ENCODE measurements around the gene IL25. TPM values are rescaled to one million over a fixed set of nuclear protein-coding genes. Genes with fewer than 3 reads are reported as not detected.

Gene IL25
- total and polyA plus RNA-seq, 2 of the 8 experiments (the other 6 are each of a cell fraction or from before 2014, with no cell fraction given), result not detected

GRCh38 chr14:23414254-23414653 is 41.6 kb downstream of the IL25 start:
- no peaks in the 10 kb centered on the region for H3K36me3 ChIP-seq (ENCODE audit: control insufficient read depth in 2 of 4, insufficient read depth in 4 of 4, low read length in 3 of 4)
- no peaks in the 10 kb centered on the region; a peak in 1 of 7 replicates for H3K4me1 ChIP-seq (replicated peaks in 1 of 4; ENCODE audit: control insufficient read depth in 3 of 4, insufficient read depth in 4 of 4, low read length in 3 of 4)
- TF ChIP-seq FOSL1 (IDR thresholded peaks at IDR 0.05; ENCODE audit: insufficient read depth, low read depth, low read length) (no peak), GTF2F1 (IDR thresholded peaks at IDR 0.05; ENCODE audit: borderline replicate concordance, low read depth, low read length) (no peak), GABPA (IDR thresholded peaks at IDR 0.05; ENCODE audit: borderline replicate concordance, insufficient read depth, low read length) (no peak), SIRT6 (IDR thresholded peaks at IDR 0.05; ENCODE audit: low read length) (no peak), TCF12 (IDR thresholded peaks at IDR 0.05; ENCODE audit: low read depth, low read length) (no peak), PHF8 (conservative IDR thresholded peaks at IDR 0.05; ENCODE audit: low read depth, low read length) (no peak), CEBPB (IDR thresholded peaks at IDR 0.05; ENCODE audit: low read depth, low read length) (no peak), TAF7 (optimal IDR thresholded peaks at IDR 0.05; ENCODE audit: borderline replicate concordance, low read depth, low read length) (no peak), KDM1A (IDR thresholded peaks at IDR 0.05; ENCODE audit: borderline replicate concordance, low read length) (no peak), TBP (IDR thresholded peaks at IDR 0.05; ENCODE audit: low read depth, low read length) (no peak), EZH2 (IDR thresholded peaks at IDR 0.05; ENCODE audit: low read depth, low read length, severe bottlenecking) (no peak), MAFK (IDR thresholded peaks at IDR 0.05; ENCODE audit: low read depth, low read length) (no peak)
- no peak overlapping the region for H3K14ac ChIP-seq (ENCODE audit: insufficient read length)
- H4K5ac ChIP-seq (ENCODE audit: insufficient read length, low read depth, low read length), result no peak overlapping the region
- no peak overlapping the region for H2BK15ac ChIP-seq (ENCODE audit: low read length)
- no peak overlapping the region for H4K91ac ChIP-seq (replicated peaks; ENCODE audit: insufficient read length, low read length)
- no peak overlapping the region for H2BK12ac ChIP-seq (ENCODE audit: low read depth, low read length)
- DNase-seq (ENCODE audit: low read depth in 1 of 2, low spot score in 2 of 2) (no peak), FAIRE-seq (no peak)
- no peak overlapping the region for H2BK20ac ChIP-seq (ENCODE audit: low read length)
- no peak overlapping the region for H3K18ac ChIP-seq (ENCODE audit: extremely low read depth, low read length)
- H3K79me1 ChIP-seq (ENCODE audit: low read depth, low read length), result no peaks in the 10 kb centered on the region
- H3K4me3 ChIP-seq (ENCODE audit: extremely low read depth in 1 of 4, insufficient read depth in 2 of 4, low read depth in 3 of 4, low read length in 4 of 4), result no peak overlapping the region
- H3K23ac ChIP-seq (ENCODE audit: insufficient read length), result no peak overlapping the region
- peak overlapping the region; percentile 57; the same call in 1 of the 2 replicates for H4K8ac ChIP-seq (ENCODE audit: extremely low read depth, insufficient read depth, low read length)
- no peaks in the 10 kb centered on the region for H4K20me1 ChIP-seq (replicated peaks in 1 of 2; ENCODE audit: control insufficient read depth in 1 of 2, insufficient read depth in 2 of 2, low read length in 2 of 2)
- H3K27me3 ChIP-seq (replicated peaks in 1 of 4; ENCODE audit: control insufficient read depth in 3 of 4, extremely low read depth in 1 of 4, insufficient read depth in 3 of 4, low read length in 3 of 4), result no peaks in the 10 kb centered on the region
- no peaks in the 10 kb centered on the region for H3K9me3 ChIP-seq (ENCODE audit: insufficient read depth in 2 of 2, low read depth in 1 of 2, low read length in 1 of 2)
- no peak overlapping the region for H3K27ac ChIP-seq (ENCODE audit: low read depth, low read length)
- H3K4me2 ChIP-seq (ENCODE audit: insufficient read depth in 1 of 2, low read depth in 2 of 2, low read length in 2 of 2), result no peak overlapping the region
- POLR2A ChIA-PET (ENCODE audit: partially characterized antibody), result interaction anchor here (1.3 kb wide), 1 partner anchor 11 kb away, joined by 3 read pairs; no protein-coding TSS in a partner anchor
- H3K9ac ChIP-seq (replicated peaks in 1 of 4; ENCODE audit: extremely low read depth in 1 of 4, low read depth in 3 of 4, low read length in 3 of 4), result no peak overlapping the region
- WGBS, 2 experiments (ENCODE audit: extremely low coverage in 1 of 2, insufficient coverage in 1 of 2, insufficient read length in 1 of 2, insufficient replicate concordance in 2 of 2, low coverage in 1 of 2, low lambda C conversion rate in 2 of 2, missing lambda C conversion rate in 1 of 2), result 93% methylated on average over 3 of the region's 3 CpGs; no CpG with 5 or more reads in 1 of the 2 experiments
- H2AK5ac ChIP-seq (ENCODE audit: low read depth, low read length), result no peak overlapping the region
- H3K23me2 ChIP-seq (ENCODE audit: low read depth, low read length), result no peaks in the 10 kb centered on the region
- no peak overlapping the region for H2BK120ac ChIP-seq (replicated peaks; ENCODE audit: low read depth, low read length)
- H2BK5ac ChIP-seq (ENCODE audit: low read depth, low read length), result no peak overlapping the region
- H3K56ac ChIP-seq (replicated peaks; ENCODE audit: insufficient read length, low read depth, low read length), result no peak overlapping the region
- CTCF ChIA-PET (ENCODE audit: partially characterized antibody), result interaction anchor here (0.9 to 2.5 kb wide), 8 partner anchors 22 to 69 kb away, joined by 3 to 8 read pairs (median 4); no protein-coding TSS in a partner anchor
- H3K79me2 ChIP-seq (ENCODE audit: control insufficient read depth in 1 of 2, insufficient read depth in 2 of 2, low read length in 2 of 2), result no peaks in the 10 kb centered on the region
- H2AFZ ChIP-seq (ENCODE audit: low read length), result no peak overlapping the region
- H3K4ac ChIP-seq (replicated peaks; ENCODE audit: insufficient read length, low read depth, low read length), result no peak overlapping the region

Data from H1 (cell line).